ENCODE results near the gene EVC. TPM values are rescaled to one million over a fixed set of nuclear protein-coding genes. Genes with fewer than 3 reads are reported as not detected.

EVC gene
- total RNA-seq, 1 experiment from 2014 or later, result not detected

DNA sequence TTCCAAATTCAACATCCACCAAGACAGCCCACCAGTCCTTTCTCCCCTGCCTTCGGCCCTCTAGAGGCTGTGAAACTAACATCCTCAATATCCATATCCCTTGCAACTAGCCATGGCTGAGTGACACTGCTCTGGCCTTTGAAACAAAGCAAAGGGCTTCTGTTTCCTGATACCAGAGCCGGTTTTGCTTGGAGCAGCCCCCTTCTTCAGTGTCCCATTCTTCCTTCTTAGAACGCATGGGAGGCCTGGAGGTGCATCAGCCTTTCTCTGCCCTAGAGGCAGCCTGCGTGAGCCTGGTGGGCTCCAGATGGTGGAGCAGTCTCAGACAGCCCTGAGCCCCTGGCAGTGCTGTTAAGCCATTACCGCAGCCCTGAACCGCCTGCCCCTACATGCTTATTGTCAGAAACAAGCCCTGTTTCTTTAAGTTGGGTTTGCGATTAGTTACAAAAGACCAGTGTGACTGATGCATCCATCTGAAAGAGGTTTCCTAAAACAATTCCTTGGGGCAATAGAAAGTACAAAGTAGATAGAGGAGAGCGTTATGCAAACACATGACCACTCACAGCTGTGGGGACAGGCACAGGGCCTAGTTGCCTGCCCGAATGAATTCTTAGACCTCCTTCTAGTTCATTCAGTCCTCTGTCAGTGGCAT, 74.1 kb downstream of the EVC start:
- intact Hi-C loops (cut with micrococcal nuclease; ENCODE audit: unreplicated experiment), result no loop called here
- TF ChIP-seq, protein P1, sequence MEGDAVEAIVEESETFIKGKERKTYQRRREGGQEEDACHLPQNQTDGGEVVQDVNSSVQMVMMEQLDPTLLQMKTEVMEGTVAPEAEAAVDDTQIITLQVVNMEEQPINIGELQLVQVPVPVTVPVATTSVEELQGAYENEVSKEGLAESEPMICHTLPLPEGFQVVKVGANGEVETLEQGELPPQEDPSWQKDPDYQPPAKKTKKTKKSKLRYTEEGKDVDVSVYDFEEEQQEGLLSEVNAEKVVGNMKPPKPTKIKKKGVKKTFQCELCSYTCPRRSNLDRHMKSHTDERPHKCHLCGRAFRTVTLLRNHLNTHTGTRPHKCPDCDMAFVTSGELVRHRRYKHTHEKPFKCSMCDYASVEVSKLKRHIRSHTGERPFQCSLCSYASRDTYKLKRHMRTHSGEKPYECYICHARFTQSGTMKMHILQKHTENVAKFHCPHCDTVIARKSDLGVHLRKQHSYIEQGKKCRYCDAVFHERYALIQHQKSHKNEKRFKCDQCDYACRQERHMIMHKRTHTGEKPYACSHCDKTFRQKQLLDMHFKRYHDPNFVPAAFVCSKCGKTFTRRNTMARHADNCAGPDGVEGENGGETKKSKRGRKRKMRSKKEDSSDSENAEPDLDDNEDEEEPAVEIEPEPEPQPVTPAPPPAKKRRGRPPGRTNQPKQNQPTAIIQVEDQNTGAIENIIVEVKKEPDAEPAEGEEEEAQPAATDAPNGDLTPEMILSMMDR (IDR thresholded peaks at IDR 0.05; ENCODE audit: insufficient read depth in 1 of 2, low read depth in 1 of 2, low read length in 1 of 2, severe bottlenecking in 1 of 2, unreplicated experiment in 1 of 2), result no peak
- BruUV-seq (replicated peaks), result no TSS peak
- no peaks in the 10 kb centered on the region for H3K4me1 Mint-ChIP-seq (ENCODE audit: low read depth, unreplicated experiment)
- Histone ChIP-seq H3K9me3 (no peaks in the 10 kb centered on the region), H3K4me3 (ENCODE audit: low read depth, low read length) (no peak overlapping the region), H3K36me3 (ENCODE audit: control insufficient read depth, insufficient read depth, low read length) (no peaks in the 10 kb centered on the region), H3K4me1 (no peaks in the 10 kb centered on the region), H3K27me3 (replicated peaks; ENCODE audit: control insufficient read depth, insufficient read depth, low read length) (no peaks in the 10 kb centered on the region)
- peaks cover 4% of the 10 kb centered on the region for H3K27me3 Mint-ChIP-seq (ENCODE audit: insufficient read depth, unreplicated experiment)
- ChIA-PET POLR2A (no interaction called here), CTCF (no interaction called here)
- H3K4me3 Mint-ChIP-seq (ENCODE audit: unreplicated experiment), result no peak overlapping the region
- H3K36me3 Mint-ChIP-seq (ENCODE audit: insufficient read depth, unreplicated experiment), result no peaks in the 10 kb centered on the region
- H3K9me3 Mint-ChIP-seq (ENCODE audit: unreplicated experiment), result no peaks in the 10 kb centered on the region
- no peak for DNase-seq
- no peak overlapping the region for H3K27ac Mint-ChIP-seq (ENCODE audit: unreplicated experiment)

DNA sequence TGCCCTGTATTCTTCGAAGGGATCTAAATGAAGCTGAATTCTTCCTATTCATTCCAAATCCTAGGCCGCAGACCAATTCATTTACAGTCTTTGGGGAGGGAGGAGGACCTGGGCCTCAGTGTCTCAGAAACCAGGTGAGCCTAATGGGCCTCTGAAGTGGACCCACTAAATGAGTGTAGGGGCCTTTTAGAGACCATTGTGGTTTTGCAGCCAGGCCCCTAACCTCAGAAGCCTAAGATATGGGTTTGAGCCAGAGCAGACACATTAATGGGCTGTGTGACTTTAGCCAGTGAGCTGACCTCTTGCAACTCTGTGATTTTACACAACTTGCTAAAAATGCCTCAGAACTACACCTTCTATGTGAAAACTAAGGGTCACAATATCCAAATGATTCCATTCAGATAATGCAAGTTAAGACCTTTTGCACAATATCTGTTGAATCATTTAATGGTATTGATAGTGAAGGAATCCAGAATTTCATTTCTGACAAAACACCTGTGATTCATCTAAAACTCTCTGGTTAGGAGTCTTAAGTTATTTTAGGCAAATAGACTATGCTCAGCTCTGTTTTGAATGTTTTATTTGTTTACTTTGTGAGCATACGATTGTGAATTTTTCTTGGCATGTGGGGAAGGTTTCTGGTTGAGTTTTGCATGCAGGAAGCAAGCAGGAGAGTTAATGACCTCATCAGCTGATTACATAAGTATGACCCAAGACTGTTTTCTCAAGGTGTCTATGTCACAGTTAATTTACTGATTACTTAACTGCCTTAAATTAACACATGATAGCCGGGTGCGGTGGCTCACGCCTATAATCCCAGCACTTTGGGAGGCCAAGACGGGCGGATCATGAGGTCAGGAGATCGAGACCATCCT, 75.0 kb downstream of the EVC start:
- intact Hi-C loops (cut with micrococcal nuclease; ENCODE audit: unreplicated experiment), result no loop called here
- no peak for DNase-seq
- H3K4me3 Mint-ChIP-seq (ENCODE audit: unreplicated experiment), result no peak overlapping the region
- Histone ChIP-seq H3K9me3 (no peaks in the 10 kb centered on the region), H3K27me3 (replicated peaks; ENCODE audit: control insufficient read depth, insufficient read depth, low read length) (no peaks in the 10 kb centered on the region), H3K36me3 (ENCODE audit: control insufficient read depth, insufficient read depth, low read length) (no peaks in the 10 kb centered on the region), H3K4me1 (no peaks in the 10 kb centered on the region), H3K4me3 (ENCODE audit: low read depth, low read length) (no peak overlapping the region)
- H3K9me3 Mint-ChIP-seq (ENCODE audit: unreplicated experiment), result no peaks in the 10 kb centered on the region
- no TSS peak for BruUV-seq (replicated peaks)
- TF ChIP-seq, protein P1 (IDR thresholded peaks at IDR 0.05; ENCODE audit: insufficient read depth in 1 of 2, low read depth in 1 of 2, low read length in 1 of 2, severe bottlenecking in 1 of 2, unreplicated experiment in 1 of 2), result no peak
- POLR2A ChIA-PET, result no interaction called here
- H3K4me1 Mint-ChIP-seq (ENCODE audit: low read depth, unreplicated experiment), result no peaks in the 10 kb centered on the region
- H3K36me3 Mint-ChIP-seq (ENCODE audit: insufficient read depth, unreplicated experiment), result no peaks in the 10 kb centered on the region
- H3K27me3 Mint-ChIP-seq (ENCODE audit: insufficient read depth, unreplicated experiment), result peaks cover 4% of the 10 kb centered on the region
- no peak overlapping the region for H3K27ac Mint-ChIP-seq (ENCODE audit: unreplicated experiment)
- CTCF ChIA-PET, result no interaction called here

DNA sequence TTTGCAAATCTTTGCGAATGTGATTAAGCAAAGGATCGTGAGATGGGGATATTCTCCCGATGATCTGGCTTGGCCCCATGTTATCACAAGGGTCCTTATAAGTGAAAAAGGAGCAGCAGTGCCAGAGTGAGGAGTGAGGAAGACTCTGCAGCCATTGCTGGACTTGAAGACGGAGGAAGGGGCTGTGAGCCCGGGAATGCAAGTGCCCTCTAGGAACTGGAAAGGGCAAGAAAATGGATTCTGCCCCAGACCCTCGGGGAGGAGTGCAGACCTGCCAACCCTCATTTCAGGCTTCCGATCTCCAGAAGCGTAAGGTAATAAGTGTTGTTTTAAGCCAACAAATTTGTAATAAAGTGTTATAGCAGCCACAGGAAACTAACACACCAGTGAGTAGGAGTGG, 76.3 kb downstream of the EVC start:
- no peaks in the 10 kb centered on the region for H3K27me3 ChIP-seq (replicated peaks; ENCODE audit: control insufficient read depth, insufficient read depth, low read length)
- Mint-ChIP-seq H3K4me3 (ENCODE audit: unreplicated experiment) (no peak overlapping the region), H3K4me1 (ENCODE audit: low read depth, unreplicated experiment) (no peaks in the 10 kb centered on the region), H3K36me3 (ENCODE audit: insufficient read depth, unreplicated experiment) (no peaks in the 10 kb centered on the region), H3K27ac (ENCODE audit: unreplicated experiment) (no peak overlapping the region), H3K9me3 (ENCODE audit: unreplicated experiment) (no peaks in the 10 kb centered on the region), H3K27me3 (ENCODE audit: insufficient read depth, unreplicated experiment) (peaks cover 7% of the 10 kb centered on the region)
- TF ChIP-seq, protein P1 (IDR thresholded peaks at IDR 0.05; ENCODE audit: insufficient read depth in 1 of 2, low read depth in 1 of 2, low read length in 1 of 2, severe bottlenecking in 1 of 2, unreplicated experiment in 1 of 2), result no peak
- no peaks in the 10 kb centered on the region for H3K4me1 ChIP-seq
- ChIA-PET POLR2A (no interaction called here), CTCF (no interaction called here)
- no peak for DNase-seq
- intact Hi-C loops (cut with micrococcal nuclease; ENCODE audit: unreplicated experiment), result no loop called here
- H3K36me3 ChIP-seq (ENCODE audit: control insufficient read depth, insufficient read depth, low read length), result no peaks in the 10 kb centered on the region
- BruUV-seq (replicated peaks), result no TSS peak
- no peak overlapping the region for H3K4me3 ChIP-seq (ENCODE audit: low read depth, low read length)
- no peaks in the 10 kb centered on the region for H3K9me3 ChIP-seq

All from Caco-2 (cell line).